HL-60 (cell line): ENCODE results near the gene TCFL5.

Source experiments
- DNase-seq, 2 experiments: peaks; one replicate each; pipeline ENCODE4 v3.0.0-alpha.2; 2010 to 2020; ENCODE audit warnings: low read depth in 1 of 2, low spot score in 1 of 2
- H3K27ac ChIP-seq: fragments of 250-450 bp; sonication (Bioruptor Pico); replicated peaks from 2 replicates; pipeline ENCODE4 v1.5.1; 2020; ENCODE audit warnings: mild to moderate bottlenecking, moderate library complexity
- H3K27me3 ChIP-seq: fragments of 250-450 bp; sonication (Bioruptor Pico); 2 replicates; pipeline ENCODE4 v1.5.1; 2021; ENCODE audit warnings: mild to moderate bottlenecking, moderate library complexity; ENCODE audit not compliant: insufficient read depth, poor library complexity, severe bottlenecking
- H3K4me3 ChIP-seq: replicated peaks from 2 replicates; pipeline ENCODE4 v1.5.1; 2011; ENCODE audit warnings: mild to moderate bottlenecking, control low read depth, low read length; ENCODE audit not compliant: insufficient read depth
- CTCF ChIP-seq: IDR thresholded peaks from one replicate; pipeline ENCODE4 v1.5.1; 2011; ENCODE audit warnings: low read length, control low read depth, inconsistent platforms; ENCODE audit not compliant: insufficient read depth
- GABPA ChIP-seq: IDR thresholded peaks from 2 replicates; pipeline ENCODE4 v1.6.1; 2012; ENCODE audit warnings: low read depth
- POLR2AphosphoS5 ChIP-seq: IDR thresholded peaks from 2 replicates; pipeline ENCODE4 v1.6.1; 2012; ENCODE audit warnings: low read depth
- SPI1 ChIP-seq: IDR thresholded peaks from 2 replicates; pipeline ENCODE4 v1.6.1; 2012; ENCODE audit warnings: low read depth, mild to moderate bottlenecking, borderline replicate concordance
- TF ChIP-seq, protein P1 (sequence below): IDR thresholded peaks from 2 replicates; pipeline ENCODE4 v1.6.1; 2012; ENCODE audit warnings: low read depth; ENCODE audit not compliant: insufficient replicate concordance

The TCFL5 gene

DNA sequence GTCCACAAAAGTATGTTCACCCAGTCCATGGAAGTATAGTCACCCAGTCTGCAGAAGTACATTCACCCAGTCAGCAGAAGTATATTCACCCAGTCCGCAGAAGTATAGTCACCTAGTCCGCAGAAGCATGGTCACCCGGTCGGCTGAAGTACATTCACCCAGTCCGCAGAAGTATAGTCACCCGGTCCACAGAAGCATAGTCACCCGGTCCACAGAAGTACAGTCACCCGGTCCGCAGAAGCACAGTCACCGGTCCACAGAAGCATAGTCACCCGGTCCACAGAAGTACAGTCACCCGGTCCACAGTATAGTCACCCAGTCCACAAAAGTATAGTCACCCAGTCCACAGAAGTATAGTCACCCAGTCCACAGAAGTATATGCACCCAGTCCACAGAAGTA, 8.8 kb downstream of the TCFL5 start:
- no peak overlapping the region for H3K27ac ChIP-seq
- no peaks in the 10 kb centered on the region for H3K27me3 ChIP-seq
- TF ChIP-seq POLR2AphosphoS5: no peak
- no peak for TF ChIP-seq GABPA
- TF ChIP-seq SPI1: no peak
- no peak for TF ChIP-seq CTCF
- TF ChIP-seq, protein P1, sequence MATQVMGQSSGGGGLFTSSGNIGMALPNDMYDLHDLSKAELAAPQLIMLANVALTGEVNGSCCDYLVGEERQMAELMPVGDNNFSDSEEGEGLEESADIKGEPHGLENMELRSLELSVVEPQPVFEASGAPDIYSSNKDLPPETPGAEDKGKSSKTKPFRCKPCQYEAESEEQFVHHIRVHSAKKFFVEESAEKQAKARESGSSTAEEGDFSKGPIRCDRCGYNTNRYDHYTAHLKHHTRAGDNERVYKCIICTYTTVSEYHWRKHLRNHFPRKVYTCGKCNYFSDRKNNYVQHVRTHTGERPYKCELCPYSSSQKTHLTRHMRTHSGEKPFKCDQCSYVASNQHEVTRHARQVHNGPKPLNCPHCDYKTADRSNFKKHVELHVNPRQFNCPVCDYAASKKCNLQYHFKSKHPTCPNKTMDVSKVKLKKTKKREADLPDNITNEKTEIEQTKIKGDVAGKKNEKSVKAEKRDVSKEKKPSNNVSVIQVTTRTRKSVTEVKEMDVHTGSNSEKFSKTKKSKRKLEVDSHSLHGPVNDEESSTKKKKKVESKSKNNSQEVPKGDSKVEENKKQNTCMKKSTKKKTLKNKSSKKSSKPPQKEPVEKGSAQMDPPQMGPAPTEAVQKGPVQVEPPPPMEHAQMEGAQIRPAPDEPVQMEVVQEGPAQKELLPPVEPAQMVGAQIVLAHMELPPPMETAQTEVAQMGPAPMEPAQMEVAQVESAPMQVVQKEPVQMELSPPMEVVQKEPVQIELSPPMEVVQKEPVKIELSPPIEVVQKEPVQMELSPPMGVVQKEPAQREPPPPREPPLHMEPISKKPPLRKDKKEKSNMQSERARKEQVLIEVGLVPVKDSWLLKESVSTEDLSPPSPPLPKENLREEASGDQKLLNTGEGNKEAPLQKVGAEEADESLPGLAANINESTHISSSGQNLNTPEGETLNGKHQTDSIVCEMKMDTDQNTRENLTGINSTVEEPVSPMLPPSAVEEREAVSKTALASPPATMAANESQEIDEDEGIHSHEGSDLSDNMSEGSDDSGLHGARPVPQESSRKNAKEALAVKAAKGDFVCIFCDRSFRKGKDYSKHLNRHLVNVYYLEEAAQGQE: no peak
- H3K4me3 ChIP-seq: no peak overlapping the region
- no peak for DNase-seq

GRCh38 chr20:62852196-62852595, 9.4 kb downstream of the TCFL5 start:
- H3K27me3 ChIP-seq: no peaks in the 10 kb centered on the region
- H3K27ac ChIP-seq: no peak overlapping the region
- H3K4me3 ChIP-seq: no peak overlapping the region
- DNase-seq: no peak
- TF ChIP-seq POLR2AphosphoS5: no peak
- no peak for TF ChIP-seq SPI1
- TF ChIP-seq CTCF: no peak
- TF ChIP-seq GABPA: no peak
- TF ChIP-seq, protein P1: no peak

GRCh38 chr20:62850333-62850974, 11.2 kb downstream of the TCFL5 start:
- DNase-seq: no peak
- Histone ChIP-seq H3K27ac (no peak overlapping the region), H3K27me3 (no peaks in the 10 kb centered on the region), H3K4me3 (no peak overlapping the region)
- TF ChIP-seq, protein P1: no peak
- TF ChIP-seq GABPA (no peak), POLR2AphosphoS5 (no peak), CTCF (no peak), SPI1 (no peak)
